Adipose tissue (tissue), 3 donors: ENCODE measurements around the gene NOX1. TPM values are rescaled to one million over a fixed set of nuclear protein-coding genes. Genes with fewer than 3 reads are reported as not detected.
"Not testable (repeated sequence)": the region's sequence is repeated elsewhere in the genome, so short reads cannot be mapped to it uniquely, and the experiment has no call there.

Experiments
- H3K27ac ChIP-seq: one replicate; pipeline ENCODE4 v1.5.1; 2013; ENCODE audit warnings: low read depth, low read length
- WGBS, 3 donors: extraction: QIAGEN DNeasy Blood & Tissue Kit; methylation state at CpG; one replicate each; pipeline ENCODE4 v1.1.7; 2013; 5-methylcytosine and 5-hydroxymethylcytosine counted together
- polyA plus RNA-seq, 3 donors: library from polyadenylated mRNA; stranded (reverse); fragments of 200-250 nt; gene quantifications; one replicate each; pipeline ENCODE4 v1.2.3, GENCODE V29; 2013
- donor health status: healthy with polysubstance abuse.
- donor health status: Bipolar disorder and iron deficiency.
- donor health status: healthy.

The NOX1 gene
- polyA plus RNA-seq, 3 donors = 0.02 TPM; not detected in 2

- H3K27ac ChIP-seq = no peak overlapping the region
- WGBS, 3 donors = 81 to 93% (median 88%) methylated on average over 5 of the region's 5 CpGs
Measured at GRCh38 chrX:100830143-100830542, 44.0 kb downstream of the NOX1 start.

- no peak overlapping the region for H3K27ac ChIP-seq
- 27 to 83% (median 56%) methylated on average over 2 of the region's 2 CpGs for WGBS, 3 donors
Measured at GRCh38 chrX:100829730-100830129, 44.4 kb downstream of the NOX1 start.

GRCh38 chrX:100819837-100820666 is 54.1 kb downstream of the NOX1 start, which contains the start of gene CSTF2:
CSTF2 (plus strand) TSS chrX:100820391; CDS start chrX:100820417, 26 bp downstream.
- H3K27ac ChIP-seq = no peak within 1 kb of the TSS
- WGBS, 3 donors = 0 to 35% (median 1%) methylated on average over 46 to 49 of the region's 49 CpGs

GRCh38 chrX:100819534-100819836 is 54.7 kb downstream of the NOX1 start:
- WGBS, 3 donors = 3 to 42% (median 10%) methylated on average over 13 to 15 of the region's 15 CpGs

GRCh38 chrX:100817340-100817739 is 56.8 kb downstream of the NOX1 start:
- no peak overlapping the region for H3K27ac ChIP-seq
- 44 to 72% (median 59%) methylated on average over 2 of the region's 2 CpGs for WGBS, 3 donors

More at GRCh38 chrX:100819534-100819836, 54.7 kb downstream of the NOX1 start:
- no peak overlapping the region for H3K27ac ChIP-seq

GRCh38 chrX:100812216-100813158 is 61.7 kb downstream of the NOX1 start:
- 32 to 51% (median 49%) methylated on average over 12 of the region's 12 CpGs for WGBS, 3 donors

GRCh38 chrX:100808265-100808664 is 65.9 kb downstream of the NOX1 start:
- 84 to 93% (median 89%) methylated on average over 6 to 7 of the region's 7 CpGs for WGBS, 3 donors

More at GRCh38 chrX:100812216-100813158, 61.7 kb downstream of the NOX1 start:
- H3K27ac ChIP-seq = no peak overlapping the region

GRCh38 chrX:100804780-100805179 is 69.4 kb downstream of the NOX1 start:
- 63 to 67% (median 65%) methylated on average over 1 of the region's 1 CpG for WGBS, 3 donors
- no peak overlapping the region for H3K27ac ChIP-seq

More at GRCh38 chrX:100808265-100808664, 65.9 kb downstream of the NOX1 start:
- not testable (repeated sequence) for H3K27ac ChIP-seq

- no peak overlapping the region for H3K27ac ChIP-seq
- 74 to 82% (median 75%) methylated on average over 3 of the region's 3 CpGs for WGBS, 3 donors
Measured at GRCh38 chrX:100802843-100803242, 71.3 kb downstream of the NOX1 start.

GRCh38 chrX:100798484-100799214 is 75.5 kb downstream of the NOX1 start:
- WGBS, 3 donors = 54 to 64% (median 57%) methylated on average over 4 of the region's 4 CpGs
- no peak overlapping the region for H3K27ac ChIP-seq

- no peak overlapping the region for H3K27ac ChIP-seq
- 86 to 93% (median 90%) methylated on average over 4 of the region's 4 CpGs for WGBS, 3 donors
Measured at GRCh38 chrX:100797359-100797758, 76.8 kb downstream of the NOX1 start.

- 73 to 87% (median 79%) methylated on average over 7 of the region's 7 CpGs for WGBS, 3 donors
- not testable (repeated sequence) for H3K27ac ChIP-seq
Measured at GRCh38 chrX:100796371-100796770, 77.8 kb downstream of the NOX1 start.

Other genes starting within 250 kb of the NOX1 start
- gene TSPAN6, start 237.6 kb downstream of the NOX1 start, polyA plus RNA-seq = 10 to 100 TPM; 11.4 to 30.2 (median 24.3) TPM
- 10 to 100 TPM in 2 of 3 donors, 1 to 10 TPM in 1; 3.6 to 56.8 (median 38.8) TPM for gene SRPX2, start 230.2 kb downstream of the NOX1 start, polyA plus RNA-seq
- 10 to 100 TPM in 1 of 3 donors, 1 to 10 TPM in 2; 3.5 to 17.9 (median 8.0) TPM for gene SYTL4, start 142.2 kb downstream of the NOX1 start, polyA plus RNA-seq
- gene CSTF2, start 54.0 kb downstream of the NOX1 start, polyA plus RNA-seq = 1 to 10 TPM; 3.1 to 6.7 (median 6.1) TPM
- under 1 TPM in 2 of 3 donors, not detected in 1; 0.06 TPM for gene XKRX, start 54.6 kb upstream of the NOX1 start, polyA plus RNA-seq
- not detected for gene ARL13A, start 95.3 kb upstream of the NOX1 start, polyA plus RNA-seq
- 1 to 10 TPM; 3.9 to 8.5 (median 7.8) TPM for gene TRMT2B, start 177.8 kb upstream of the NOX1 start, polyA plus RNA-seq
- 1 to 10 TPM in 1 of 3 donors, under 1 TPM in 2; 0.24 to 1.2 (median 0.28) TPM for gene TMEM35A, start 204.5 kb upstream of the NOX1 start, polyA plus RNA-seq
- gene CENPI, start 223.8 kb upstream of the NOX1 start, polyA plus RNA-seq = 1 to 10 TPM in 1 of 3 donors, under 1 TPM in 2; 0.16 to 2.1 (median 0.55) TPM